NT2/D1 (cell line): ENCODE measurements around the gene HSD17B2.

ENCODE experiments used
- SUZ12 ChIP-seq: IDR thresholded peaks from 2 replicates; pipeline ENCODE4 v1.6.1; 2011; ENCODE audit not compliant: insufficient read length, insufficient read depth; ENCODE audit errors: extremely low read depth
- YY1 ChIP-seq: IDR thresholded peaks from 2 replicates; pipeline ENCODE4 v1.6.1; 2011; ENCODE audit not compliant: insufficient read length, insufficient read depth

GRCh38 chr16:82043680-82044584 is 8.9 kb downstream of the HSD17B2 start:
- no peak for TF ChIP-seq SUZ12
- TF ChIP-seq YY1 = no peak
